OCI-LY1 (cell line): ENCODE data around the gene CTNNA2.

Source experiments
- H2AFZ ChIP-seq: fragments of 200-600 bp; sonication (generic), shearing (Covaris generic); 2 replicates; pipeline ENCODE4 v1.6.0; 2014; ENCODE audit warnings: antibody characterized with exemption, mild to moderate bottlenecking, low read length
- H3F3A ChIP-seq: fragments of 200-600 bp; sonication (generic), shearing (Covaris generic); 2 replicates; pipeline ENCODE4 v1.6.0; 2014; ENCODE audit warnings: mild to moderate bottlenecking, antibody characterized with exemption, low read length, moderate library complexity; ENCODE audit not compliant: insufficient read depth
- H3K27ac ChIP-seq: fragments of 200-600 bp; sonication (generic); 2 replicates; pipeline ENCODE4 v1.5.1; 2014; ENCODE audit warnings: low read length, mixed run types, mild to moderate bottlenecking, low read depth; ENCODE audit not compliant: poor library complexity, severe bottlenecking
- H3K27me3 ChIP-seq: fragments of 200-600 bp; sonication (generic); 2 replicates; pipeline ENCODE4 v1.6.0; 2014; ENCODE audit warnings: antibody characterized with exemption, mild to moderate bottlenecking, low read length, moderate library complexity; ENCODE audit not compliant: insufficient read depth
- H3K36me3 ChIP-seq: fragments of 200-600 bp; sonication (generic); 2 replicates; pipeline ENCODE4 v1.6.1; 2014; ENCODE audit warnings: mild to moderate bottlenecking, antibody characterized with exemption, low read length, moderate library complexity, mixed read lengths; ENCODE audit not compliant: insufficient read depth
- H3K4me1 ChIP-seq: fragments of 200-600 bp; sonication (generic); 2 replicates; pipeline ENCODE4 v1.5.1; 2014; ENCODE audit warnings: mild to moderate bottlenecking, low read length, moderate library complexity; ENCODE audit not compliant: insufficient read depth, severe bottlenecking
- H3K4me2 ChIP-seq: fragments of 200-600 bp; sonication (generic), shearing (Covaris generic); 2 replicates; pipeline ENCODE4 v1.6.1; 2014; ENCODE audit warnings: low read length
- H3K4me3 ChIP-seq: fragments of 200-600 bp; sonication (generic); 2 replicates; pipeline ENCODE4 v1.5.1; 2014; ENCODE audit warnings: low read length, low read depth, mild to moderate bottlenecking, mixed read lengths; ENCODE audit not compliant: poor library complexity, severe bottlenecking
- H3K79me2 ChIP-seq: fragments of 200-600 bp; shearing (Covaris generic); 2 replicates; pipeline ENCODE4 v1.6.1; 2016; ENCODE audit warnings: mixed run types, low read length, mixed read lengths; ENCODE audit not compliant: insufficient read depth
- H3K9ac ChIP-seq: fragments of 200-600 bp; sonication (generic), shearing (Covaris generic); 2 replicates; pipeline ENCODE4 v1.6.1; 2014; ENCODE audit warnings: mild to moderate bottlenecking, low read length, mixed read lengths
- H3K9me2 ChIP-seq: fragments of 200-600 bp; sonication (generic), shearing (Covaris generic); 2 replicates; pipeline ENCODE4 v1.6.1; 2014; ENCODE audit warnings: low read depth, mild to moderate bottlenecking, low read length, mixed read lengths
- H3K9me3 ChIP-seq: fragments of 200-600 bp; shearing (Covaris generic); 2 replicates; pipeline ENCODE4 v1.6.1; 2014; ENCODE audit warnings: low read length, mixed read lengths
- H4K20me1 ChIP-seq: fragments of 200-600 bp; sonication (generic), shearing (Covaris generic); 2 replicates; pipeline ENCODE4 v1.6.0; 2016; ENCODE audit warnings: mild to moderate bottlenecking, low read length; ENCODE audit not compliant: insufficient read depth
- EZH2 ChIP-seq: fragments of 200-600 bp; sonication (generic), shearing (Covaris generic); IDR thresholded peaks from 2 replicates; pipeline ENCODE4 v1.8.0; 2017; ENCODE audit warnings: borderline replicate concordance, mixed run types, mild to moderate bottlenecking, antibody characterized with exemption, low read length, moderate library complexity, mixed read lengths
- TF ChIP-seq, protein P1 (sequence below): fragments of 200-600 bp; sonication (generic), shearing (Covaris generic); IDR thresholded peaks from 2 replicates; pipeline ENCODE4 v1.5.1; 2017; ENCODE audit warnings: mild to moderate bottlenecking, antibody characterized with exemption, low read length, moderate library complexity, mixed read lengths

The CTNNA2 gene

GRCh38 chr2:79977792-79978191, 464.9 kb downstream of the CTNNA2 start:
- Histone ChIP-seq H4K20me1 (no peaks in the 10 kb centered on the region), H3K9ac (no peak overlapping the region), H3K4me2 (no peak overlapping the region), H3K27ac (no peak overlapping the region), H3F3A (no peaks in the 10 kb centered on the region), H3K79me2 (no peaks in the 10 kb centered on the region), H2AFZ (no peak overlapping the region), H3K9me3 (no peaks in the 10 kb centered on the region), H3K4me1 (no peaks in the 10 kb centered on the region), H3K27me3 (no peaks in the 10 kb centered on the region), H3K9me2 (no peaks in the 10 kb centered on the region), H3K36me3 (no peaks in the 10 kb centered on the region), H3K4me3 (no peak overlapping the region)
- TF ChIP-seq, protein P1, sequence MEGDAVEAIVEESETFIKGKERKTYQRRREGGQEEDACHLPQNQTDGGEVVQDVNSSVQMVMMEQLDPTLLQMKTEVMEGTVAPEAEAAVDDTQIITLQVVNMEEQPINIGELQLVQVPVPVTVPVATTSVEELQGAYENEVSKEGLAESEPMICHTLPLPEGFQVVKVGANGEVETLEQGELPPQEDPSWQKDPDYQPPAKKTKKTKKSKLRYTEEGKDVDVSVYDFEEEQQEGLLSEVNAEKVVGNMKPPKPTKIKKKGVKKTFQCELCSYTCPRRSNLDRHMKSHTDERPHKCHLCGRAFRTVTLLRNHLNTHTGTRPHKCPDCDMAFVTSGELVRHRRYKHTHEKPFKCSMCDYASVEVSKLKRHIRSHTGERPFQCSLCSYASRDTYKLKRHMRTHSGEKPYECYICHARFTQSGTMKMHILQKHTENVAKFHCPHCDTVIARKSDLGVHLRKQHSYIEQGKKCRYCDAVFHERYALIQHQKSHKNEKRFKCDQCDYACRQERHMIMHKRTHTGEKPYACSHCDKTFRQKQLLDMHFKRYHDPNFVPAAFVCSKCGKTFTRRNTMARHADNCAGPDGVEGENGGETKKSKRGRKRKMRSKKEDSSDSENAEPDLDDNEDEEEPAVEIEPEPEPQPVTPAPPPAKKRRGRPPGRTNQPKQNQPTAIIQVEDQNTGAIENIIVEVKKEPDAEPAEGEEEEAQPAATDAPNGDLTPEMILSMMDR: no peak
- no peak for TF ChIP-seq EZH2

GRCh38 chr2:79980116-79980515, 467.3 kb downstream of the CTNNA2 start:
- no peak overlapping the region for H3K4me2 ChIP-seq
- no peaks in the 10 kb centered on the region for H3K4me1 ChIP-seq
- no peaks in the 10 kb centered on the region for H3K79me2 ChIP-seq
- H2AFZ ChIP-seq: no peak overlapping the region
- no peaks in the 10 kb centered on the region for H3F3A ChIP-seq
- H3K27me3 ChIP-seq: no peaks in the 10 kb centered on the region
- H3K9me2 ChIP-seq: no peaks in the 10 kb centered on the region
- TF ChIP-seq, protein P1: no peak
- no peak for TF ChIP-seq EZH2
- H3K27ac ChIP-seq: no peak overlapping the region
- no peaks in the 10 kb centered on the region for H3K9me3 ChIP-seq
- no peaks in the 10 kb centered on the region for H4K20me1 ChIP-seq
- no peak overlapping the region for H3K4me3 ChIP-seq
- no peaks in the 10 kb centered on the region for H3K36me3 ChIP-seq
- H3K9ac ChIP-seq: no peak overlapping the region

DNA sequence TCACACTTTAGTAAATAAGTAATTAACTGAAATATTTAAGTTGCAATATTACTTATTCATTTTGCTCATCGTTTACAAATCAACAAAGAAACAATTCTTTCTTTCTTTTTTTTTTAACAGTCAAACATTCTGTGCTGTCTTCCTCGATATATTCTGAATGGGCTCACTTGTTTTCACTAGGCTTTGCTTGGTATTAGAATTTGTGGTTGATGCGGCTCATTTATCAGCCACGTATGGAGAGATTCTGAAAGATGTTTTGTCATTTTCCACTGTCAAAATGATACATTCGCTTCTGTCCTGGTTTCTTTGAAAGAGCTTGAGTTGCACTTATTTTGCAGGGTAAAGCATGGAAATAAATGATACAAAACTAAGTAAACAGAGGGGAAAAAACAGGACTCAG, 468.0 kb downstream of the CTNNA2 start:
- Histone ChIP-seq H3F3A (no peaks in the 10 kb centered on the region), H2AFZ (no peak overlapping the region), H3K9ac (no peak overlapping the region), H4K20me1 (no peaks in the 10 kb centered on the region), H3K4me1 (no peaks in the 10 kb centered on the region), H3K36me3 (no peaks in the 10 kb centered on the region), H3K27ac (no peak overlapping the region), H3K4me2 (no peak overlapping the region), H3K27me3 (no peaks in the 10 kb centered on the region), H3K9me2 (no peaks in the 10 kb centered on the region), H3K9me3 (no peaks in the 10 kb centered on the region), H3K79me2 (no peaks in the 10 kb centered on the region), H3K4me3 (no peak overlapping the region)
- TF ChIP-seq EZH2: no peak
- TF ChIP-seq, protein P1: no peak
